Subcutaneous adipose tissue (tissue), 4 donors: ENCODE measurements around the gene CCT7. TPM values are rescaled to one million over a fixed set of nuclear protein-coding genes. Genes with fewer than 3 reads are reported as not detected.

ENCODE experiments used
- CTCF ChIP-seq: fragments of 450-650 bp; IDR thresholded peaks from one replicate; pipeline ENCODE4 v1.5.1; 2016; ENCODE audit warnings: low read depth, mild to moderate bottlenecking, control low read depth, antibody characterized with exemption, moderate library complexity
- small RNA-seq: library from RNA; depleted of rRNA; stranded (forward); fragments of <200 nt; gene quantifications from one replicate; pipeline ENCODE3, GENCODE V24; 2016
- total RNA-seq, 4 donors: library from RNA; depleted of rRNA; stranded (reverse); fragments of >200 nt; gene quantifications; one replicate each; pipeline ENCODE4 v1.1.0, GENCODE V29; 2016

The CCT7 gene
- total RNA-seq, 4 donors from 2014 or later, result 131 to 219 (median 154) TPM

- TF ChIP-seq CTCF, result no peak
Observed at GRCh38 chr2:73294239-73294638, 60.1 kb downstream of the CCT7 start.

GRCh38 chr2:73295751-73296400, 61.8 kb downstream of the CCT7 start:
- no peak for TF ChIP-seq CTCF

- TF ChIP-seq CTCF, result no peak
Observed at GRCh38 chr2:73297151-73297559, 63.0 kb downstream of the CCT7 start.

- no peak for TF ChIP-seq CTCF
Observed at GRCh38 chr2:73297586-73297985, 63.5 kb downstream of the CCT7 start.

- no peak for TF ChIP-seq CTCF
Observed at GRCh38 chr2:73300926-73301325, 66.8 kb downstream of the CCT7 start.

GRCh38 chr2:73301636-73302035, 67.5 kb downstream of the CCT7 start:
- no peak for TF ChIP-seq CTCF

Small RNAs within 50 kb of the gene (small RNA-seq; reads per million reads assigned to genes)
- gene RNU6-111P, result not detected

Other genes with a start within 250 kb of the CCT7 start
- gene SFXN5, start 162.6 kb upstream of the CCT7 start, total RNA-seq, result 1 to 10 TPM; 5.1 to 8.9 (median 7.6) TPM
- 10 to 100 TPM; 12.2 to 21.1 (median 15.5) TPM for gene RAB11FIP5, start 121.4 kb upstream of the CCT7 start, total RNA-seq
- not detected for gene NOTO, start 31.7 kb upstream of the CCT7 start, total RNA-seq
- 10 to 100 TPM; 10.4 to 13.5 (median 11.0) TPM for gene SMYD5, start 20.1 kb upstream of the CCT7 start, total RNA-seq
- gene PRADC1, start 1.1 kb upstream of the CCT7 start, total RNA-seq, result 10 to 100 TPM; 18.6 to 54.8 (median 27.1) TPM
- 1 to 10 TPM in 3 of 4 donors, under 1 TPM in 1; 0.98 to 4.9 (median 2.8) TPM for gene FBXO41, start 50.2 kb downstream of the CCT7 start, total RNA-seq
- not detected for gene EGR4, start 59.2 kb downstream of the CCT7 start, total RNA-seq
- 10 to 100 TPM; 24.0 to 48.2 (median 35.1) TPM for gene ALMS1, start 151.5 kb downstream of the CCT7 start, total RNA-seq